ENCODE data around the gene SIAH3. TPM values are rescaled to one million over a fixed set of nuclear protein-coding genes. Genes with fewer than 3 reads are reported as not detected.
"Not testable (repeated sequence)": the region's sequence is repeated elsewhere in the genome, so short reads cannot be mapped to it uniquely, and the experiment has no call there.

SIAH3 gene
- total and polyA plus RNA-seq, 10 of the 15 experiments (the other 5 are each of a cell fraction or from before 2014, with no cell fraction given): not detected

DNA sequence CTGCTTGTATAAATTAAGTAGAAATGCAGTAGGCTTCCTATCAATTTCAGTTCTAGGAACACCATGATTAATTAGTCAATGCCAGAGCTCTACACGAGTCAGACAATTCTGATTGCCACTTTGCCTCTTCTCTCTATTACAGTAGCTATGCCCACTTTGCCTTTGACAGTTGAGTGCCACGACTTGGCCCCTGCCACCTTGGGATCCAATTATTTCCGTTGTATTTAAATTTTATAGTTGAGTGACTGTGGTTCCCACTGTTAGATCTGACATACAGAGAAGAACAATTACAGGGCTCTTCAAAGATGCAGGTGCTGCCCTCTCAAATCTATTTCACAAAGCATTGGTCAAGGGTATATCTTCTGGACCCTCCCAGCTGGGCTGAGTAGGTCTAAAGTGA lies 94.0 kb downstream of the SIAH3 start:
- RAD21 ChIA-PET (ENCODE audit: unreplicated experiment); DNase-seq (ENCODE audit: low read depth, low spot score); POLR2A ChIA-PET; H3K9ac ChIP-seq (ENCODE audit: control insufficient read depth, insufficient read depth, low read length); H3K27me3 ChIP-seq (replicated peaks in 1 of 2; ENCODE audit: control insufficient read depth in 2 of 2, insufficient read depth in 2 of 2, low read length in 1 of 2); H3K4me3 ChIP-seq; H3K9me3 ChIP-seq (replicated peaks; ENCODE audit: control insufficient read depth, insufficient read depth, low read length); H2AFZ ChIP-seq (ENCODE audit: control insufficient read depth, low read depth, low read length); H3K4me1 ChIP-seq (ENCODE audit: control insufficient read depth, insufficient read depth, low read length); FAIRE-seq; CTCF ChIA-PET; BruUV-seq (replicated peaks); SMC1A ChIA-PET (ENCODE audit: uncharacterized antibody, unreplicated experiment); H3K36me3 ChIP-seq (ENCODE audit: control insufficient read depth in 2 of 2, insufficient read depth in 2 of 2, low read length in 1 of 2); in situ Hi-C loops (cut with MboI); H3K27ac ChIP-seq (ENCODE audit: control insufficient read depth, insufficient read depth); H4K20me1 ChIP-seq (ENCODE audit: control insufficient read depth, insufficient read depth); H3K4me2 ChIP-seq (ENCODE audit: control insufficient read depth, insufficient read depth); ATAC-seq; intact Hi-C loops (cut with micrococcal nuclease; ENCODE audit: unreplicated experiment); H3K79me2 ChIP-seq (ENCODE audit: control insufficient read depth, insufficient read depth, low read length): not testable (repeated sequence)
- WGBS (ENCODE audit: insufficient coverage, insufficient replicate concordance, low lambda C conversion rate, missing lambda C conversion rate): 12% methylated on average over 3 of the region's 3 CpGs

DNA sequence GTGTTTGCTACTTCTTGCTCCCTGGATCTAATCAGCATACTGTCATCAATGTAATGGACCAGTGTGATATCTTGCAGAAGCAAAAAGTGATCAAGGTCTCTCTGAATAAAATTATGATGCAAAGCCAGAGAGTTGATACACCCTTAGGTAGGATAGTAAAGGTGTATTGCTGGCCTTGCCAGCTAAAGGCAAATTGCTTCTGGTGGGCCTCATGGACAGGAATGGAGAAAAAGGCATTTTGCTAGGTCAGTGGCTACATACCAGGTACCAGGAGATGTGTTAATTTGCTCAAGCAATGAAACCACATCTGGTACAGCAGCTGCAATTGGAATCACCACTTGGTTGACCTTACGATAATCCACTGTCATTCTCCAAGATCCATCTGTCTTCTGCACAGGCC lies 95.1 kb downstream of the SIAH3 start:
- RAD21 ChIA-PET (ENCODE audit: unreplicated experiment); H4K20me1 ChIP-seq (ENCODE audit: control insufficient read depth, insufficient read depth); H3K36me3 ChIP-seq (ENCODE audit: control insufficient read depth in 2 of 2, insufficient read depth in 2 of 2, low read length in 1 of 2); CTCF ChIA-PET; H3K27ac ChIP-seq (ENCODE audit: control insufficient read depth, insufficient read depth); H3K4me1 ChIP-seq (ENCODE audit: control insufficient read depth, insufficient read depth, low read length); H3K4me2 ChIP-seq (ENCODE audit: control insufficient read depth, insufficient read depth); in situ Hi-C loops (cut with MboI); H2AFZ ChIP-seq (ENCODE audit: control insufficient read depth, low read depth, low read length); ATAC-seq; H3K79me2 ChIP-seq (ENCODE audit: control insufficient read depth, insufficient read depth, low read length); DNase-seq (ENCODE audit: low read depth, low spot score); POLR2A ChIA-PET; H3K9me3 ChIP-seq (replicated peaks; ENCODE audit: control insufficient read depth, insufficient read depth, low read length); SMC1A ChIA-PET (ENCODE audit: uncharacterized antibody, unreplicated experiment); BruUV-seq (replicated peaks); H3K4me3 ChIP-seq; H3K9ac ChIP-seq (ENCODE audit: control insufficient read depth, insufficient read depth, low read length); FAIRE-seq; H3K27me3 ChIP-seq (replicated peaks in 1 of 2; ENCODE audit: control insufficient read depth in 2 of 2, insufficient read depth in 2 of 2, low read length in 1 of 2); intact Hi-C loops (cut with micrococcal nuclease; ENCODE audit: unreplicated experiment): not testable (repeated sequence)
- 31% methylated on average over 1 of the region's 1 CpG for WGBS (ENCODE audit: insufficient coverage, insufficient replicate concordance, low lambda C conversion rate, missing lambda C conversion rate)

DNA sequence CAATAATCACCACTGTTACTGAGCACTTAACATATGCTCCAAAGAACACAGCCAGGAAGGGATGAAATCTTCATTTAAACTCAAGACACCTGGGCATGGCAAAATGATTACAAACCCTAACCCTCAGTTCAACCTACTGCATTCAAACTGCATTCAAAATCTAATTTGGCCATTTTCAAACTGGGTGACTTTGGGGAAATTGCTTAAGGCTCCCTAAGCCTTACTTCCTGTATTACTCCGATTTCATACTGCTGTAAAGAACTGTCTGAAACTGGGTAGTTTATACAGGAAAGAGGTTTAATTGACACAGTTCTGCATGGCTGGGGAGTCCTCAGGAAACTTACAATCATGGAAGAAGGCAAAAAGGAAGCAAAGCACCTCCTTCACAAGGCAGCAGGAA lies 99.0 kb downstream of the SIAH3 start:
- in situ Hi-C loops (cut with MboI) (no loop called here), intact Hi-C loops (cut with micrococcal nuclease; ENCODE audit: unreplicated experiment) (no loop called here)
- SMC1A ChIA-PET (ENCODE audit: uncharacterized antibody, unreplicated experiment): no interaction called here
- no peak overlapping the region for H3K4me2 ChIP-seq (ENCODE audit: control insufficient read depth, insufficient read depth)
- CTCF ChIA-PET: interaction anchor here (1.9 kb wide), 1 partner anchor 18 kb away, joined by 7 read pairs; no protein-coding TSS in a partner anchor
- no peak for FAIRE-seq
- POLR2A ChIA-PET: no interaction called here
- DNase-seq (ENCODE audit: low read depth, low spot score): no peak
- no peaks in the 10 kb centered on the region for H3K79me2 ChIP-seq (ENCODE audit: control insufficient read depth, insufficient read depth, low read length)
- H2AFZ ChIP-seq (ENCODE audit: control insufficient read depth, low read depth, low read length): no peak overlapping the region
- 4% methylated on average over 1 of the region's 1 CpG for WGBS (ENCODE audit: insufficient coverage, insufficient replicate concordance, low lambda C conversion rate, missing lambda C conversion rate)
- H3K4me3 ChIP-seq: no peak overlapping the region
- H3K36me3 ChIP-seq (ENCODE audit: control insufficient read depth in 2 of 2, insufficient read depth in 2 of 2, low read length in 1 of 2): no peaks in the 10 kb centered on the region
- no TSS peak for BruUV-seq (replicated peaks)
- RAD21 ChIA-PET (ENCODE audit: unreplicated experiment): no interaction called here
- no peaks in the 10 kb centered on the region for H4K20me1 ChIP-seq (ENCODE audit: control insufficient read depth, insufficient read depth)
- no peaks in the 10 kb centered on the region; a peak in 2 of 4 replicates for H3K27me3 ChIP-seq (replicated peaks in 1 of 2; ENCODE audit: control insufficient read depth in 2 of 2, insufficient read depth in 2 of 2, low read length in 1 of 2)
- no peaks in the 10 kb centered on the region for H3K9me3 ChIP-seq (replicated peaks; ENCODE audit: control insufficient read depth, insufficient read depth, low read length)
- ATAC-seq: no peak
- H3K27ac ChIP-seq (ENCODE audit: control insufficient read depth, insufficient read depth): no peak overlapping the region
- H3K9ac ChIP-seq (ENCODE audit: control insufficient read depth, insufficient read depth, low read length): no peak overlapping the region
- H3K4me1 ChIP-seq (ENCODE audit: control insufficient read depth, insufficient read depth, low read length): no peaks in the 10 kb centered on the region
- TF ChIP-seq PRDM15 (CRISPR knock-in tag; IDR thresholded peaks at IDR 0.05): no peak
- TF ChIP-seq E2F8 (IDR thresholded peaks at IDR 0.05; ENCODE audit: low read depth, partially characterized antibody): no peak

Measured in GM12878 (cell line).